Activated T-helper 1 cell treated with Interleukin-2 at 50 U/mL for 16 hours (primary cell): ENCODE data around the gene ADAMTS17.

Experiments used
- DNase-seq: peaks from one replicate; pipeline ENCODE4 v3.0.0-alpha.2; 2020; ENCODE audit warnings: low read depth

Gene ADAMTS17

DNA sequence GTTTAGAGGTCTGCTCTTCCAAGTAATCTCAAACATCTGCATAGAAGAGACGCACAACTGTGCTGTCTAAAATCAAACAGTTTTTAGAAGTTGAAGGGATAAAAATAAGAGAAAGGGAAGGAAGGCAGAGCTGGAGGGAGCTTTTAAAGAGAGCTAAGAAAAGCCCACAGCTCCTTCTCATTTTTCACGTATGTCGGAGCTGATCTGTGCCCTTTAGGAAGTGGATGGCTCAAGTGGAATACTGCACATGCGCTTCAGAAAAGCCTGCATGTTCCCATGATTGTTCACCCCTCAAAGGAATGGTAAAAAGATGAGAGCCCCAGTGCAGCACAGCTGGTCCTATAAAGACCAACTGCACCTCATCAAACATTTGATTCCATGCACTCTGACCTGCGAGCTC lies 207.2 kb downstream of the ADAMTS17 start:
- no peak for DNase-seq

DNA sequence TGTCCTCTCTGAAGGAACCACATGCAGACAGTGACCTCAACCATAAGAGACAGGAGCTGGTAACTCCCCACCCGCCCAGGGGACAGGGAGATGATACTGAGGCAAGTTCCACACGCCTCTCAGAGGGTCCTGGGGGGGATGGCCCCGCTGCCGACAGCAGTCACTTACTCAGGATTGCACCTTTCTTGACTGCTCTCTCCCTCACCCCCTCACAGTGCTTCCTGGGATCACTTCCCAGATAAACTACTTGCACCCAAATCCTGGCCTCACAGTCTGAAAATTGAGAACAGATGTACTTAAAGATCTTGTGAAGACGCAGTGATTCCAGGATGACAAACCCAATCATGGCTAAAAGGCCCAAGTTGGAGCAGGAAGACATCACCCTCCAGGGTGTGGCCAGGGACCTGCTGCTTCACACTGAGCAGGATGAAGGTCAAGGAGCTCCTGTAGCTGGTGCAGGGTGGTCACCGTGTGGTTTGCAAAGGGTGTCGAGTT lies 207.6 kb downstream of the ADAMTS17 start:
- no peak for DNase-seq

DNA sequence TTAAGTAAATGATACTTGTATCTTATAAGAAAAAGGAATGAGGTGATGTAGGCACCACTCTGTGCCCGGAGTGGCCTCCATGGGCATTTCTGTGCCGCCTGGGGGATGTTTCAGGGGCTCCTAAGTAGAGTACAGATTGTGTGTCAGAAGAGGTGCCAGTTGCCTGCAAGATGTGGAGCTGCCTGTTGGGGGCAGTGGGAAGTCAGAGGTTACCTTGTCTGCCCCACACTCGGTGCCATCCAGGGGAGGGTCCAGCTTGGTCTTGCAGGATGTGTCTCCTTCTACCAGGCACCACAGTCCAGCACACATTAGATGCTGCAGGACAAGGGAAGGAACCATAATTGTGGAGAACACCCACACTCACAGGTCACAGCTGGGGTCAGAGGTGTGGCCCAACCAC lies 208.8 kb downstream of the ADAMTS17 start:
- DNase-seq: no peak

DNA sequence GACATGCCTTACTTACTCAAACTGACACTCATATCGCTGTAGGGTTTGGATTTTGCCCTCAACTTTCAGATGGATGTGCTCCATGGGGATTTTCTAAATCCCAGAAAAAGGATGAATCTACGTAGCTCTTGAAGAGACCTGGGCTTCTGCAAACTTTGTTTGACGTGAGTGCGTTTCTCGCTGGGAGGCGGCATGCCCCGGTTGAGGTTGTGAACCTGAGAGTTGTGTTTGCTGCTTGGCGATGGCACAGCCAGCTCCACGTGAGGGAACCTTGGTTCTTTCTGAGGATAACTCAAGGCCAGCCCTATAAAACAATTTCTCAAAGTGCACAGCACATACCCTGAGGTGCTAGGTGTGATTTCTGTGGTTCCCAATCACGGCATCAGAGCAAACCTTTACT lies 209.5 kb downstream of the ADAMTS17 start:
- DNase-seq: no peak

DNA sequence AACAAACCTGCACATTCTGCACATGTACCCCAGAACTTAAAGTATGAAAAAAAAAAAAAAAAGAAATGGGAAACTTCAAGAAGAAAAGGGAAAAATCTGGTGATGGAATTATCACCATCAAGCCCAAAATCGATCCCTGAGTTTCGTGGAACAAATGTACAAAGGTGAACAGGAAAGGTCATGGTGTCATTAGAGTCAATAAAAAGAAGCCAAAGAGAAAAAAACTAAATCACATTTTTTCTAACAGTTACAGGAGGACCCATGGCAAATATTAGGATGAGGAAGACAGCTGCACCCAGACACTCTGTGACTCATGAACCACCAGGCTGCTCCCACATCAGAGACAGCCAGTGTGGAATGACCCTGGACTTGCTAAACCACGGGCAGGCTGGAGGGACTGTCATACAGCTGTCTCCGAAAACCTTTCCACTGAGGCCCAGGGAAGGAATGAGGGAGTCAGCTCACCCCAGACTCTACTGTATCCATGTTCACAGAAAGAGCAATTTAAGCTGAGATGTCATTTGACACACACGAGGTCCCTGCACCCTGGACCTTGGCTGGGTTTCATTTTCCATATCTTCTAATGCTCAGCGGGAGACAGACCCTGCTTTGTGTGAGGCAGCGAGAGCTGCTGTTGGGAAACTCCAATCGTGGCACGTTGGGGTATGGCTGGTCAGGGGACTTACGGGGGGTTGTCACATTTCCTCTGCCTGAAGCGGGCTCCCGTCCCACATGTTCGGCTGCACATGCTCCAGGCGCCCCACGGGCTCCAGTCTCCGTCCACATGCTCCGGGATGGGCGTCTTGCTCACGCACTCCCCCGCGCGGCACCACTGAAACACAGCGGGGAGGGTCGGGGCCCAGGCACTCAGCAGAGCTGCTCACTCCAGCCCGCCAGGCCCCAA lies 210.2 kb downstream of the ADAMTS17 start:
- no peak for DNase-seq

DNA sequence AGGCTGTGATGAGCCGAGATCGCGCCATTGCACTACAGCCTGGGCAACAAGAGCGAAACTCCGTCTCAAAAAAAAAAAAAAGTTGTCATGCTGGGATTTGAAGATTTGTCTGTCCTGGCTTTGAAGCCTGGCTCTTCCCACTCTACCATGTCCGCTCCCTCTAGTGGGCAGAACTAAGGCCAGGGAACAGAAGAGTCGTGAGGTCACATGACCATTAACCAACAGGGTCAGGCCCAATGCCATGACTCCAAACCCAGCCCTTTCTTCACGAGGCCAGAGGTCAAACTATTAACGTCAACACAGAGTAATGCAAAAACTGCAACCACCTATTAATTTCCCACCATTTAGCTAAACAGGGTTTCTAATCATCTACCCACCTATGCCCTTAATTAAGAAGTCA lies 212.1 kb downstream of the ADAMTS17 start:
- DNase-seq: no peak

DNA sequence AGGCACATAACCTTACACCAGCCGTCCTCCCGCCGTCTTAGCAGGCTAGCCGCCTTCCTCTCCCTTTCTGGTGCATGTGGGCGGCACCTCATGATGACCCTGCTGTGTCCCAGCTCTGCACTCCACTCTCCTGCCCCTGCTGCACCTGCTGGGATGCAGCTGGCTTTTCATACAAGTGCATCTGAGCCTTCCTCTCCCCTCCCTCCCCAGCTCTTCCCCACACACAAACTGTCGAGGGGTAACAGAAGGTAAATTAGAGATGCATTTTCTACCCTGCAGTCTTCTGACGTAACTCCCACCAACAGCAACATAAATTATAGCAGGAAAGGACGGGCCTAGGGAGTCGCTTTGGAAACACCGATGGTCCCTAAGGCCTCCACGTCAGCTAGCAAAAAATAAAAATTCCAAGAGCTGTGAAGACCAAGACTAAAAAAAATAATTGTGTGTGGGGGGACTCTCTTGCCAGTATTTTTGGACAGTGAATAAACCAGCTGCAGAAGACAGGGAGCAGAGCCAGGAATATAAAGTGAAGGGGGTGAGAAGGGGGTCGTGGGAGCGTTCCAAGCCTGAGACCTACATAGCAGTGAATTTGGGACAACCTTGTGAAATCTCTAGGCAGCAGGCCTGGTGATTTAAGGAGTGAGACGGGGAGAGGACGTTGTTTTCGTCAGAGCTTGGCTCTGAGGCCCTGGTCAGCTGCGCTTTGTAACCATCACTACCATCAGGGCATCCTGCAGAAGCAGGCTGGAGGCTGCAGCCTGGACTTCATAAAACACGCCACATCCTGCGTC lies 216.2 kb downstream of the ADAMTS17 start:
- no peak for DNase-seq

DNA sequence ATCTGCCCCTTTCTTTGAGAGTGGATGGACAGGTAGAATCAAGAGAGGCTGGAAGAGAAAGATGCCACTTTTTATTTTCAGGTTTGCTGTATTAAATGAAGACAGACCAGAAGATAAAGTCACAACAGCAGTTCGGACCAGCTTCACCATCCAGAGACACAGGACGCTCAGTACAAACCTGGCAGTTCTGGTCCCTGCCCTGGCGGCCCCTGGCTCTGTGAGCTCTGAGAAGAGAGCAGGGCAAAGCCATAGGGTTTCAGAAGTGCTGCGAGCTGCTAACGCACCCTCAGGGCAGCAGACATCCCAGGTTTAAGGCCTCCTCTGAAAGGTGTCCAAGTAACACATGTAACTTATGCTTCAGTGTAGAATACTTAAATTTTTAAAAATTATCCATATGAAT lies 216.8 kb downstream of the ADAMTS17 start:
- DNase-seq: no peak

DNA sequence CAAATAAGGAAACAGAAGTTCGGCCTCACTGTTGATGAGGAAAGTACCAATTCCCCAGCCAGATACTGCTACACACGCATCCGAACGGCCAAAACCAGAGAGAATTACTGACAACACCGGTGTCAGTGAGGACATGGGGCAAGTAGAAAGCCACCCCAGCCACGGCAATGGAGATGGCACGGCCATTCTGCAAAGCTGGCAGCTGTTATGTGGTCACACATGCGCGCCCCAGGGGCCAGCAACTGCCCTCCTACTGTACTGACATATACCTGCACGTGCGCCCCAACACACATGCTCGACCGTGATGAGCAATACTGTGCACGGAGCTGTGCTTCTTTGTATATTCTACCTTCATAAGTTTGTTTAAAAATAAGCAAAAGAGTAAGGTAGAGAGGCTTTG lies 217.4 kb downstream of the ADAMTS17 start:
- DNase-seq: no peak

DNA sequence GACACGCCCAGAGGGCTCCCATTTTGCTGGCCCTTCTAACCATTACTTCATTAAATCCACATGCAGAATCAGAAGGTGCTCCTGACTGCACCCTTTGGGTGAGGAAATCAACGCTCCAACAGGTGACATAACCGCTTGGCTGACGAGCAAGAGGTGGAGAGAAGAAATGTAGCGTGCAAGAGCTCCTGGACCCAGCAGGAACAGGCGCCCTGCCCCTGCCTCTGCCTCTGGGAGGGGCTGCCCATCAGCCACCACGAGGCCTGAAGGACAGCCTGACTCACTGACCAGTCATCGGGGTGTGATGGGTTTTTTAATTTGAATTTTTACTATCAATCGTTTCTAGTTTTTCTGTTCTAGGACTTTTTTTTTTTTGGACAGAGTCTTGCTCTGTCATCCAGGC lies 218.2 kb downstream of the ADAMTS17 start:
- no peak for DNase-seq

DNA sequence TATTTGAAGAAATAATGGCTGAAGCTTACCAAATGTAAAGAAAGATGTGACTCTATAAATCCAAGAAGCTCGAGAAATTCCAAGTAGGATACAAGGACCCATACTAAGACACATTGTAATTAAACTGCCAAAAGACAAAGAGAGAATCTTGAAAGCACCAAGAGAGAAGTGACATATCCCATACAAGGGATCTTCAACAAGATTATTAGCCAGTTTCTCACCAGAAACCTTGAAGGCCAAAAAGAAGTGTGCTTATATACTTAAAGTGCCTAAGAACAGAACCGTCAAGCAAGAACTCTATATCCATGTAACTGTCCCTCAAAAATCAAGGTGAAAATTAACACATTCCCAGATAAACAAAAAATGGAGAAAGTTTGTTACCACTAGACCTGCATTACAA lies 220.5 kb downstream of the ADAMTS17 start:
- no peak for DNase-seq

DNA sequence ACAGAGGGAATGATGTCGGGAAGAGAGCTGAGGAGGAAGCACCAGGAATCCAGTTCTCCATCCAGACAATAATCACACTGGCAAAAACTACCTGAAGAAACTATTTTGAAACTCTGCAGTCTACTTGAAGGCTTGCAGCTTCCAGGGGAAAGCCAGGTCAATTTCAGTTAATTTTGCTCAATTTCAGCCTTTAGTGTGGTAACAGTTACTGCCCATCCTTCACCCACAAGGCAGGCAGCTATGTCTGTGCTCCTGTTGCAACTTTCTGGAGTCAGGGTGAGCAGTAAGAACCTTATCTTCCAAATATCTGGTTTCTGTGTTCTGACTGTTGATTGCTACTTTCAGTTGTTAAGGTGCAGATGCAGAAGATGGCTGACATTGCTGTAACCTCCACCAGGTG lies 221.7 kb downstream of the ADAMTS17 start:
- no peak for DNase-seq

DNA sequence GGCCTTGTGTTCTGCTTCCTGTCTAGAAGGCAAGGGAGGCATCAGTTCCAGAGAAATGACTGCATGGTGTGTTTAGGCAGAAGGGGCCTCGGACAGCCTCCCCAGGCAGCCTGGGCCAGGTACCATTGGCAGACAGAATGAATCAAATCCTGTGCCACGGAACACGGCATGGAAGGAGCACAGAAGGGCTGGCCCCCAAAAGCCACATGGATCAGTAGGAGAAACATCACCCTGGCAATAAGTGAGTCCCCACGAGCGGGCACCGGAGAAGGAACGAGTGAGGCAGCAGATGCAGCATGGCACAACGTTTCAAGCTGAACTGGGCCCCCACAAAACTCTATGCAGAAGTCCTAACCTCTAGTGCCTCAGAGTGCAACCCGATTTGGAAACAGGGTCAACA lies 223.2 kb downstream of the ADAMTS17 start:
- DNase-seq: no peak

DNA sequence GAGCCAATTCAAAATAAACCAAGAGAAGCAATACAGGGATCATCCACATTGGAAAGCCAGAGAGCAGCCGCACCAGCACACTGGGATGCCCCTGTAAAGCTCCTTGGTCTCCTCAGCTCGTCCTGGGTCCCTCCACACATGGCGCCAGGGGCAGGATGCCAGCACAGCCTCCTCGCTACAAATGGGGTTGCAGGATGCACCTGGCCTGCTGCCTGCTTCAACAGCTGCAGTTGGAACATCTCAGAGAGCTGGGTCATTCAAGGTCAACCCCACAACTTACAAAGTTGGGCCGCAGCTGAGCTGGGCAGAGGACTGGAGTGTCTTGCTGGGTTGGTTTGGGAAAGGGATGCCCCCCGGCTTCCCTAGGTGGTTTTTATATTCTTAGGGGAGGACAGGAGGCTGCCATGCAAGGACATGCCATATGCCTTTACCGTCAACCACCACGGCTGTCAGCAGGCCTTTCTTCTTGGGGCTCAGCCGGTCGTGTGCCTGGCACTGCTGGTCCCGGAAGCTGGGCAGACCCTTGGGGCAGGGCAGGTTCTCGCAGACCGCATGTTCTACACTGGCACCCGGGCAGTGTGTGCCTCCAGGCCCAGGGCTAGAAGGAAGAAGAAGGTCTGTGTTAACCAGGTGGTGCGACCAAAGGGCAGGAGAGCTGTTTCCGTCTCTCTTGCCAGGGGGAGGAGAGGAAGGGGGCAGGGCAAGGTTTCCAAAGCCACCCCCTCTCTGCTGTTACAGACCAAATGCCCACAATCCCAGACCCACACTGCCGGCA lies 225.2 kb downstream of the ADAMTS17 start:
- DNase-seq: no peak

DNA sequence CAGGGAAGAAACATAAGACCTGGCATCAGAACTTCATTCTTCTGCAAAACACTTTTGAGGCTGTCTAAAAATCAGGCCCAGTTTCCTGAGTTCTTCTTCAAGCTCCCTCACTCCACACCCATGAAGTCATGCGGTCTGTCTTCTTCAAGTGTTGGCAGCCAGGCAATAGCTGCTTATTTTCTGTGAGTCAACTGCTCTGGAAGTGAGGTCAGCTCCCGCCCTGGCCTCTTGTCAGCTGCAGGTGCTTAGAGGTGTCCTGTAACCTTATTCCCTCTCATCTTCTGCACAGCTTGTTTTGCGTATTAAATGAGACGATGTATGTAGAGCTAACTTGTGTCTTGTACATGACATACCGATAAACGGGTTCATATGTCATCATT lies 226.1 kb downstream of the ADAMTS17 start:
- no peak for DNase-seq

DNA sequence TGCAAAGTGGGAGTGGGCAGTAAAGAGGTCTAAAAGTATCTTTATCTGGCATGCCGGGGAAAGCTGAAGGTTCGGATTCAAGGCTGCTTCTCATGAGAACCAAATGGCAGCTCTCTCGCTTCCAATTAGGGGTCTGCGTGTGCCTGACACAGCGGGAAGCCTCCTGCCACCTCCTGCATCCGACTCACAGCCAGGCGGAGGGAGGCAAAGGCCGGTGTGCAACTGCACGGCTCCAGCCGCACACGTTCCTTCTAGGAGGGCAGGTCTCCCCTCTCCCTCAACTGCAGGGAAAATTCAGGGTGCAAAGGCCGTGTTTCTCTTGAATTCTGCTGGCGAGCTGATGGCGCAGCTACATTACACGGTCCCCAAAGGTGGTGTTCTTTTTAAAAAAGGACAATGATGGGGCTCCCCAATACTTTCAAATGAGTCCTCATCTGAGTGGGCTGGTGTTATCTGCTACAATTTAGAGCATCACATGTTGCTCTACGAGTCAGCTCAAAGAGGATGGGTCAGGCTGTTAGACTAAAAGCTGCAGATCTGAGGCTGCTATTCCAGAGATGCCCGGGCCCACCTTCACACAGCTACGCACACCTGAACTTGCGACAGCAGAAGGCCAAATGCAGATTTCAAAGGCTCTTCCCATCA lies 226.6 kb downstream of the ADAMTS17 start:
- DNase-seq: no peak

DNA sequence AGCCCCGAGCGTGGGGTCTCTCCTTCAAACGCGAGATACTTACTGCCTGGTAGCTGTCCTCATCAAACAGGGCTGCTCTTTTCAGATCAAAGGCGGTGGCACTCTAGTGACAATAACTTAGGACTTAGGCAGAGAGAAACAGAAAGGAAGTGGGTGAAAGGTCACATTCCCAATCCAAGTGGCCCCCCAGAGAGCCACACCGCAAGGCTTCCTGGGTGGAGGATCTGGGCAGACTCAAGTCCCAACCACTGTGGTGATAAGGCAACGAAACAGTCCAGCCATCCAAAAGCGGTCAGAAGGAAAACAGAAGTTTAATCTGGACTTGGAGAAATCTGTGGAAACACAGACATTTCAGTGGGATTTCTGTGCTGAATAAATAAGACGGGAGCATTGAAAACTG lies 227.2 kb downstream of the ADAMTS17 start:
- DNase-seq: no peak

DNA sequence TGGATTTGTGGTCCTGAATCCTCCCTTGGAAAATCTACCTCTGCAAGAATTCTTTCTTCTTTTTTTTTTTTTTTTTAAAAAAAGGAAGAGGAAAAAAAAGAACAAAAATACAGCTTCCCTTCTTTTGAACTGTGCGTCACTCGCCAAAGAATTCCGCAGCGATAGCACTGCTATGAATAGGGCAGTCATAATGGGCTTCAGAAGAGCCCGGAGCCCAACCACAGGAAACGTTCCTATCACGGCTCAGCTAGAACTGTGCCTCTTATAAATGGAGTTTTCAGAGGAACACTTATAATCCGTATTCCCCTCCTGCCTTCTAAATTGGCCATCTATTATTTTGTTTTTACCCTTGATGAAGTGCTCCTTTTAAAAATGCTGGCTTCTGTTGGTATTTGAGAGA lies 227.7 kb downstream of the ADAMTS17 start:
- no peak for DNase-seq

DNA sequence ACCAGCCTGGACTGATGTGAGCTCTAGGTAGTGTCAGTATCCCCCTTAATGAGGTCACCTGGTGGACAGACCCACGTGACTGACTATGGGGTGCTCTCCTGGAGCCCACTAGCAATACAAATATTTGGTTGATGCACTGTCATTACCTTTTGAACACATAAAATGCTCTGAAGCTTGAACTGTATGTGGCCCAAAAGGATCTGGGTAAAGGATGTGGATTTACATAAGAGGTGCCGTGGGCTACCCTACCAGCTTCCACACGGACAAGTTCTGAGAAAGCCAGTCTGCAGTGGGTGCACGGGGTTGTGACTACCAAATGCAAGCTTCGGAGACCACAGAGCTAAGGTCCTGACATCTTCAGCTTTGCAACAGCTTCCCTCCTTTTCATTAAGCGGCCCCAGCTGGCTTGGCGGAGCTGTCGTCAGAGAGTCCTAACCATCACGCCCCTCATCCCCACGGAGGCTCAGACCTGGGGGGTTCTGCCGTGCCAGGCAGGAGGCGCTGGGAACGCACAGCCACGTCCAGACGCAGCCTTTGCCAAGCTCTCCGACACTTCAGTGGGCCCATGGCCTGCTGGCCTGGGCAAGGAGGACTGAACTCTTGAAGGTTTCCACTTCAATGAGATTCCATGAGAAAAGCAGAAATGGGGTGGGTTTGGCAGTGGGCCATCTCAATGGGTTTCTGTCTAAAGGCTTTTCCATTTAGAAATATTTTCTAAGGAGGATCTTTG lies 228.3 kb downstream of the ADAMTS17 start:
- no peak for DNase-seq

DNA sequence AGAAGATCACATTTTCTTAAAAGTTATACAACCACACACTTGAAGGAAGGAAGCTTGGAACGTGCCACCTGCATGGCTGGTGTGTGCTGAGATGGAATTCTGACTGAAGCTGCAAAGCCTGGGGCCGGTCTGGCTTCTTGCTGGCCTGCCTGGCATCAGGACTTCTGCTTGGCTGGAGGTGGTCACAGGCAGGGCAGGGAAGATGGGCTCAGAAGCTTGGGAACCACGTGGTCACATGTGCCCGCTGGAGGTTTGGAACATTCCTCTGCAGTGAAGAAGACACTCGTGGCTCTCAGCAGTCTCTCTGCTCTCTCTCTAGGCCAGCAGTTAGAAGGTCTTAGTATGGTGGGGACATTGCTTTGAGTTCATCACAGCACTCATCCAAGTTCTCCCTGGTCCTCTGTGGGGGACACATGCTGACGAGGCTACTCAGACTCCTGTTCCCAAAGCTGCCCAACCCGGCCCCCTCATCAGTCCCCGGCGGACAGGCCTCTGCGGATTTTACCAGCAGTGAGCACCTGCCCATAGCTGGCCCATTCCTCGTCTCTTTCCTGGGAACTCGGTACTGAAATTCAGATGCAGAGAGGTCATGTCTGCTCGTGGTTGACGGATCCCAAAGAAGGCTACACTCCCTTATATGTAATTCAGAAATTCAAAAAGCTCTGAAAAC lies 229.0 kb downstream of the ADAMTS17 start:
- DNase-seq: no peak

DNA sequence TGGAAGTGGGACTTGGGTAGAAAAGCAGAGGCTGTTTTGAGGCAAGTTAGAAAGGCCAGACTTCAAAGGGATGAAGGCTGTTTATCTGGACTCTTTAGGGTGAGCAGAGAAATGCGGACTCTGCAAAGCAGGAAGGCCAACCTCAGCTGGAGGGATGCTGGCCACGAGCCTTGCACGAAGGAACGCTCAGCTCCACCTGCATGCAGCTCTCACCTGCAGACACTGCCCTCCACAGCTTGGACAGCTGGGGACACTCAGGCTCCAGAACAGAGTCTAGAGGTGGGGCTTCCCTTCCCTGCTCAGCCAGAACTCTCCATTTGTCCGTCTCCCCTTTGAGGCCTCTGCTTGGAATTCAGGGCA lies 229.7 kb downstream of the ADAMTS17 start:
- no peak for DNase-seq
